Smooth muscle cell (in vitro differentiated cells): Measurements from ENCODE around the gene KIF26A. TPM values are rescaled to one million over a fixed set of nuclear protein-coding genes. Genes with fewer than 3 reads are reported as not detected.
"Not testable (repeated sequence)": the region's sequence is repeated elsewhere in the genome, so short reads cannot be mapped to it uniquely, and the experiment has no call there.

Source experiments
- DNase-seq: peaks from one replicate; lab custom pipeline; 2025; ENCODE audit not compliant: unreplicated experiment; lab: John Stamatoyannopoulos, UW
- H2AFZ ChIP-seq: fragments of 200-600 bp; sonication (generic); 2 replicates; pipeline ENCODE4 v1.6.0; 2016; ENCODE audit warnings: antibody characterized with exemption, low read depth, mild to moderate bottlenecking
- H3F3A ChIP-seq: fragments of 200-600 bp; sonication (generic); 2 replicates; pipeline ENCODE4 v1.6.0; 2017; ENCODE audit warnings: antibody characterized with exemption, low read depth
- H3K27ac ChIP-seq: fragments of 200-600 bp; sonication (generic); 2 replicates; pipeline ENCODE4 v1.5.1; 2016; ENCODE audit warnings: low read depth, mild to moderate bottlenecking
- H3K27me3 ChIP-seq: fragments of 200-600 bp; sonication (generic); 2 replicates; pipeline ENCODE4 v1.6.1; 2016; ENCODE audit warnings: low read depth, mild to moderate bottlenecking
- H3K36me3 ChIP-seq: fragments of 200-600 bp; sonication (generic); 2 replicates; pipeline ENCODE4 v1.5.1; 2016; ENCODE audit warnings: low read depth
- H3K4me1 ChIP-seq: fragments of 200-600 bp; sonication (generic); 2 replicates; pipeline ENCODE4 v1.5.1; 2016; ENCODE audit warnings: low read depth
- H3K4me2 ChIP-seq: fragments of 200-600 bp; sonication (generic); 2 replicates; pipeline ENCODE4 v1.6.0; 2016; ENCODE audit warnings: mild to moderate bottlenecking
- H3K4me3 ChIP-seq: fragments of 200-600 bp; sonication (generic); 2 replicates; pipeline ENCODE4 v1.5.1; 2016; ENCODE audit warnings: mild to moderate bottlenecking
- H3K79me2 ChIP-seq: fragments of 200-600 bp; sonication (generic); 2 replicates; pipeline ENCODE4 v1.6.0; 2016; ENCODE audit warnings: low read depth, mild to moderate bottlenecking
- H3K9ac ChIP-seq: fragments of 200-600 bp; sonication (generic); 2 replicates; pipeline ENCODE4 v1.6.0; 2016; ENCODE audit warnings: low read depth
- H3K9me3 ChIP-seq: fragments of 200-600 bp; sonication (generic); replicated peaks from 2 replicates; pipeline ENCODE4 v1.5.1; 2016; ENCODE audit warnings: low read depth
- H4K20me1 ChIP-seq: fragments of 200-600 bp; sonication (generic); 2 replicates; pipeline ENCODE4 v1.6.0; 2016; ENCODE audit warnings: low read depth
- CTCF ChIP-seq: fragments of 200-600 bp; sonication (generic); IDR thresholded peaks from 2 replicates; pipeline ENCODE4 v1.5.1; 2017; ENCODE audit warnings: borderline replicate concordance, mild to moderate bottlenecking, antibody characterized with exemption; ENCODE audit not compliant: insufficient read depth, poor library complexity, severe bottlenecking
- WGBS: methylation state at CpG from one replicate; pipeline ENCODE4 v1.1.7; 2016; ENCODE audit warnings: low lambda C conversion rate; 5-methylcytosine and 5-hydroxymethylcytosine counted together
- polyA plus RNA-seq: library from polyadenylated mRNA; unstranded; fragments of >200 nt; fragmentation: Nextera tagmentation; extraction: Ambion mirVana; gene quantifications from 2 replicates; pipeline ENCODE4 v1.2.1, GENCODE V29; 2016
- total RNA-seq: library from RNA; depleted of rRNA; stranded (reverse); fragments of >200 nt; gene quantifications from 2 replicates; pipeline ENCODE4 v1.2.3, GENCODE V29; 2014

Gene KIF26A
- total and polyA plus RNA-seq, 2 experiments from 2014 or later, result 4.4 to 5.9 TPM

DNA sequence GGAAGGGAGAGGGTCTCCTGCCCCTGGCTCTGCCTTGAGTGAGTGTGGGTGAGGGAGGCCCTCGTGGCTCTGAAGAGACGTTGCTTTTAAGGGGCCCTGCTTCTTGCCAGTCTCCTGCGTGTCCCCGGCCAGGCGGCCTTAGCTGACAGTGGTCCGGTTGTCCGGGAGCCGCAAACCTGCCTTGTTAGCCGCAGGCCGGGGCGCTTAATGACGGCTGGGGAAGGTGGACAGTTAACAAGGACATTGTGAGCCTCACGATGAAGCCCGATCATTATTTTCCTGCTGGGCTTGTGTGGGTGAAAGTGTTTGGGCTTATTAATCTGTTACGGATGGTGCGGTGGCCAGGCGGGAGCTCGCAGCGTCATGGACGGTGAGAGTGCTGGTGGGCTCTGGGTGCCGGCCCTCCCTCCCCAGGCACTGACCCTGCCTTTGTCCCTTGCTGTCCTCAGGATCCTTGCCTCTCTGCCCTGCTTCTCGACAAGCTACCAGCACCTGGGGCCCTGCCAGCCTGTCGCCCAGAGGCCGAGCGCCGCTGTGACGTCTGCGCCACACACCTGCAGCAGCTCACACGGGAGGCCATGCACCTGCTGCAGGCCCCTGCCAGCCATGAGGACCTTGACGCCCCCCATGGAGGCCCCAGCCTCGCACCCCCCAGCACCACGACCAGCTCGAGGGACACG lies 13.3 kb downstream of the KIF26A start:
- Histone ChIP-seq H3K4me3 (no peak overlapping the region), H3K36me3 (no peaks in the 10 kb centered on the region), H3K4me2 (no peak overlapping the region), H3K79me2 (peaks cover 4% of the 10 kb centered on the region), H3K9ac (no peak overlapping the region), H2AFZ (no peak overlapping the region), H3F3A (no peaks in the 10 kb centered on the region), H3K9me3 (no peaks in the 10 kb centered on the region), H3K4me1 (peaks cover 30% of the 10 kb centered on the region), H3K27ac (no peak overlapping the region), H4K20me1 (no peaks in the 10 kb centered on the region), H3K27me3 (no peaks in the 10 kb centered on the region)
- TF ChIP-seq CTCF, result no peak
- WGBS, result 90% methylated on average over 34 of the region's 34 CpGs
- no peak for DNase-seq

GRCh38 chr14:104152246-104152575 lies 13.8 kb downstream of the KIF26A start:
- no peak overlapping the region for H2AFZ ChIP-seq
- 87% methylated on average over 8 of the region's 14 CpGs for WGBS
- no peak overlapping the region for H3K4me2 ChIP-seq
- no peaks in the 10 kb centered on the region for H3K9me3 ChIP-seq
- H3K27me3 ChIP-seq, result no peaks in the 10 kb centered on the region
- peaks cover 4% of the 10 kb centered on the region for H3K79me2 ChIP-seq
- no peak overlapping the region for H3K27ac ChIP-seq
- peaks cover 30% of the 10 kb centered on the region for H3K4me1 ChIP-seq
- H3K4me3 ChIP-seq, result no peak overlapping the region
- no peak for DNase-seq
- no peaks in the 10 kb centered on the region for H3F3A ChIP-seq
- no peaks in the 10 kb centered on the region for H3K36me3 ChIP-seq
- no peak for TF ChIP-seq CTCF
- H3K9ac ChIP-seq, result no peak overlapping the region
- no peaks in the 10 kb centered on the region for H4K20me1 ChIP-seq

- no peak overlapping the region for H3K9ac ChIP-seq
Observed at GRCh38 chr14:104152686-104153393, 14.5 kb downstream of the KIF26A start.

GRCh38 chr14:104153394-104153755 lies 15.0 kb downstream of the KIF26A start:
- H3K27ac ChIP-seq, H3K9me3 ChIP-seq: not testable (repeated sequence)
- 46% methylated on average over 6 of the region's 7 CpGs for WGBS

More at GRCh38 chr14:104152686-104153393, 14.5 kb downstream of the KIF26A start:
- H3K27ac ChIP-seq, result no peak overlapping the region
- no peaks in the 10 kb centered on the region for H3F3A ChIP-seq
- 98% methylated on average over 20 of the region's 21 CpGs for WGBS
- H3K4me3 ChIP-seq, result no peak overlapping the region
- H2AFZ ChIP-seq, result no peak overlapping the region
- no peaks in the 10 kb centered on the region for H3K27me3 ChIP-seq
- no peaks in the 10 kb centered on the region for H3K9me3 ChIP-seq
- H3K4me2 ChIP-seq, result no peak overlapping the region
- no peak for TF ChIP-seq CTCF
- no peaks in the 10 kb centered on the region for H3K36me3 ChIP-seq
- peaks cover 4% of the 10 kb centered on the region for H3K79me2 ChIP-seq
- DNase-seq, result no peak
- no peaks in the 10 kb centered on the region for H4K20me1 ChIP-seq
- peaks cover 26% of the 10 kb centered on the region for H3K4me1 ChIP-seq

More at GRCh38 chr14:104153394-104153755, 15.0 kb downstream of the KIF26A start:
- H3K79me2 ChIP-seq, H3K9ac ChIP-seq, H3F3A ChIP-seq, H3K36me3 ChIP-seq, H3K4me3 ChIP-seq, H3K4me2 ChIP-seq, H4K20me1 ChIP-seq, DNase-seq, H2AFZ ChIP-seq, H3K27me3 ChIP-seq: not testable (repeated sequence)
- peaks cover 23% of the 10 kb centered on the region for H3K4me1 ChIP-seq
